GM12878 (cell line): ENCODE results near the gene PATL1. TPM values are rescaled to one million over a fixed set of nuclear protein-coding genes. Genes with fewer than 3 reads are reported as not detected.

Experiments
- ATAC-seq: fragments of 200-7000 bp; cut with Tn5 transposase; 3 replicates; pipeline ENCODE4 v1.9.1; 2020; ENCODE audit warnings: mild to moderate bottlenecking, moderate library complexity
- BruUV-seq: library from RNA; stranded (reverse); fragments of 400-500 nt; replicated peaks from 2 replicates; lab custom pipeline; 2021; lab: Mats Ljungman, UMichigan
- CTCF ChIA-PET: fragments of 300-600 bp; sonication (Branson Sonifier 250); formaldehyde crosslinking; extraction: SDS; loops from one replicate; lab custom pipeline; 2021; ENCODE audit warnings: inconsistent platforms; lab: Yijun Ruan, JAX
- POLR2A ChIA-PET: fragments of 350-600 bp; formaldehyde crosslinking; extraction: SDS; loops from one replicate; lab custom pipeline; 2021; ENCODE audit warnings: inconsistent platforms; lab: Charles Lee
- RAD21 ChIA-PET: fragments of 300-600 bp; sonication (Branson Sonifier 250); formaldehyde crosslinking; loops from one replicate; lab custom pipeline; 2023; ENCODE audit warnings: antibody characterized with exemption; ENCODE audit not compliant: unreplicated experiment; lab: Charles Lee
- SMC1A ChIA-PET: fragments of 300-600 bp; sonication (Branson Sonifier 250); formaldehyde crosslinking; loops from one replicate; lab custom pipeline; 2023; ENCODE audit not compliant: unreplicated experiment, uncharacterized antibody; lab: Charles Lee
- DNase-seq: peaks from one replicate; pipeline ENCODE4 v3.0.0-alpha.2; 2011; ENCODE audit warnings: low read depth, low spot score
- FAIRE-seq: peaks from 3 replicates; lab custom pipeline; 2011; peaks lifted over from hg19 to GRCh38; lab: Jason Lieb, UNC
- H2AFZ ChIP-seq: 2 replicates; pipeline ENCODE4 v1.6.0; 2011; ENCODE audit warnings: low read depth, low read length, control low read depth; ENCODE audit not compliant: control insufficient read depth
- H3K27ac ChIP-seq: 2 replicates; pipeline ENCODE4 v1.5.1; 2011; ENCODE audit warnings: control low read depth; ENCODE audit not compliant: control insufficient read depth, insufficient read depth
- H3K27me3 ChIP-seq, 2 experiments: replicated peaks in 1 of 2; 2 replicates each; pipeline versions ENCODE4 v1.6.0 to v1.6.1; 2011; ENCODE audit warnings: low read length in 1 of 2; ENCODE audit not compliant: control insufficient read depth in 2 of 2, insufficient read depth in 2 of 2
- H3K36me3 ChIP-seq, 2 experiments: 2 replicates each; pipeline ENCODE4 v1.5.1; 2011; ENCODE audit warnings: low read length in 1 of 2; ENCODE audit not compliant: control insufficient read depth in 2 of 2, insufficient read depth in 2 of 2
- H3K4me1 ChIP-seq: 2 replicates; pipeline ENCODE4 v1.6.1; 2011; ENCODE audit warnings: mild to moderate bottlenecking, low read length, moderate library complexity, mixed read lengths; ENCODE audit not compliant: control insufficient read depth, insufficient read depth
- H3K4me2 ChIP-seq: 2 replicates; pipeline ENCODE4 v1.6.0; 2011; ENCODE audit warnings: control low read depth; ENCODE audit not compliant: control insufficient read depth, insufficient read depth
- H3K4me3 ChIP-seq: fragments of 200-600 bp; sonication (generic); 2 replicates; pipeline ENCODE4 v1.5.1; 2016
- H3K79me2 ChIP-seq: 2 replicates; pipeline ENCODE4 v1.6.0; 2011; ENCODE audit warnings: low read length; ENCODE audit not compliant: control insufficient read depth, insufficient read depth
- H3K9ac ChIP-seq: 2 replicates; pipeline ENCODE4 v1.8.0; 2011; ENCODE audit warnings: low read length, control low read depth, mixed read lengths; ENCODE audit not compliant: control insufficient read depth, insufficient read depth
- H3K9me3 ChIP-seq: replicated peaks from 3 replicates; pipeline ENCODE4 v1.5.1; 2011; ENCODE audit warnings: mild to moderate bottlenecking, low read length; ENCODE audit not compliant: control insufficient read depth, insufficient read depth
- H4K20me1 ChIP-seq: 2 replicates; pipeline ENCODE4 v1.6.0; 2011; ENCODE audit not compliant: control insufficient read depth, insufficient read depth
- CTCF ChIP-seq, 3 experiments: IDR thresholded peaks in 2 of 3; conservative IDR thresholded peaks in 1 of 3; 2 replicates each; pipeline ENCODE4 v1.5.1; 2011; ENCODE audit warnings: low read depth in 3 of 3, low read length in 3 of 3, mild to moderate bottlenecking in 3 of 3, control low read depth in 2 of 3, moderate library complexity in 2 of 3, inconsistent platforms in 1 of 3, mixed read lengths in 1 of 3; ENCODE audit not compliant: control insufficient read depth in 2 of 3, insufficient read depth in 1 of 3; ENCODE audit errors: extremely low read depth in 1 of 3
- DPF2 ChIP-seq: fragments of 450-650 bp; IDR thresholded peaks from 2 replicates; pipeline ENCODE4 v1.6.1; 2017; ENCODE audit warnings: mild to moderate bottlenecking
- E2F4 ChIP-seq: IDR thresholded peaks from 2 replicates; pipeline ENCODE4 v1.6.1; 2012; ENCODE audit warnings: low read depth, low read length, improper control_type of control experiment
- EP300 ChIP-seq, 2 experiments: fragments of 150-350 bp in 1 of 2; IDR thresholded peaks; 2 replicates each; pipeline ENCODE4 v1.6.1; 2011 to 2012; ENCODE audit warnings: low read depth in 2 of 2, low read length in 2 of 2, borderline replicate concordance in 1 of 2, improper control_type of control experiment in 1 of 2, inconsistent platforms in 1 of 2; ENCODE audit not compliant: control insufficient read depth in 1 of 2
- ESRRA ChIP-seq: IDR thresholded peaks from 2 replicates; pipeline ENCODE4 v1.6.1; 2012; ENCODE audit warnings: mild to moderate bottlenecking, low read length, improper control_type of control experiment
- EZH2 ChIP-seq: IDR thresholded peaks from 2 replicates; pipeline ENCODE4 v1.6.1; 2012; ENCODE audit warnings: low read depth, mild to moderate bottlenecking, control low read depth, inconsistent platforms, low read length, borderline replicate concordance; ENCODE audit not compliant: control insufficient read depth
- HCFC1 ChIP-seq: fragments of 150-350 bp; IDR thresholded peaks from 2 replicates; pipeline ENCODE4 v1.6.1; 2014; ENCODE audit warnings: low read length
- HDAC6 ChIP-seq: fragments of 200-600 bp; sonication (generic); IDR thresholded peaks from one replicate; pipeline ENCODE4 v1.8.0; 2017; ENCODE audit warnings: antibody characterized with exemption; ENCODE audit not compliant: unreplicated experiment
- IRF3 ChIP-seq: fragments of 450-650 bp; IDR thresholded peaks from 2 replicates; pipeline ENCODE4 v1.6.1; 2014; ENCODE audit warnings: mild to moderate bottlenecking
- JUNB ChIP-seq: IDR thresholded peaks from 2 replicates; pipeline ENCODE4 v1.6.1; 2016; ENCODE audit warnings: antibody characterized with exemption, mild to moderate bottlenecking
- NR2C2 ChIP-seq: IDR thresholded peaks from 2 replicates; pipeline ENCODE4 v1.6.1; 2011; ENCODE audit warnings: borderline replicate concordance, low read depth; ENCODE audit not compliant: control insufficient read depth, insufficient read length
- NR2F1 ChIP-seq: fragments of 450-650 bp; conservative IDR thresholded peaks from 2 replicates; pipeline ENCODE4 v1.6.1; 2017; ENCODE audit warnings: mild to moderate bottlenecking
- NRF1 ChIP-seq: conservative IDR thresholded peaks from 2 replicates; pipeline ENCODE4 v1.6.1; 2011; ENCODE audit warnings: mild to moderate bottlenecking, low read depth, low read length, improper control_type of control experiment
- SMAD1 ChIP-seq: fragments of 450-650 bp; IDR thresholded peaks from 2 replicates; pipeline ENCODE4 v1.6.1; 2018; ENCODE audit warnings: mild to moderate bottlenecking, low read depth; ENCODE audit not compliant: partially characterized antibody
- SP1 ChIP-seq: IDR thresholded peaks from one replicate; pipeline ENCODE4 v1.6.1; 2011; ENCODE audit warnings: low read depth, low read length
- TBL1XR1 ChIP-seq: IDR thresholded peaks from 2 replicates; pipeline ENCODE4 v1.6.1; 2012; ENCODE audit warnings: low read depth, low read length, improper control_type of control experiment
- TCF3 ChIP-seq: IDR thresholded peaks from 2 replicates; pipeline ENCODE4 v1.6.1; 2012; ENCODE audit warnings: low read depth, mild to moderate bottlenecking, low read length, borderline replicate concordance; ENCODE audit not compliant: insufficient read depth
- WGBS: methylation state at CpG from one replicate; pipeline ENCODE4 v1.1.6; 2016; ENCODE audit warnings: low lambda C conversion rate; ENCODE audit not compliant: insufficient replicate concordance, insufficient coverage; ENCODE audit errors: missing lambda C conversion rate; 5-methylcytosine and 5-hydroxymethylcytosine counted together
- in situ Hi-C: fragments of 300-500 bp; cut with MboI; formaldehyde crosslinking; loops from 9 replicates; pipeline ENCODE4 v1.14.3; 2018; ENCODE audit warnings: mixed read lengths
- intact Hi-C: fragments of 100-400 bp; cut with micrococcal nuclease; formaldehyde crosslinking; loops from one replicate; pipeline ENCODE4 v1.14.2; 2022; ENCODE audit not compliant: unreplicated experiment
- polyA plus RNA-seq, 11 experiments: library from polyadenylated mRNA; depleted of rRNA in 4 of 11; unstranded in 6 of 11; stranded (reverse) in 5 of 11; fragments of >200 nt; fragmentation: Nextera tagmentation in 4 of 11; fragmentation: Illumina TruSeq in 1 of 11; extraction: Ambion mirVana in 4 of 11; extraction: Trizol in 1 of 11; gene quantifications; 1 replicate in 1 of 11; 2 replicates in 10 of 11; pipeline versions ENCODE4 v1.2.1 to v1.2.3, GENCODE V29; 2011 to 2016; ENCODE audit warnings: inconsistent platforms in 2 of 11, missing spikeins in 2 of 11, low read depth in 1 of 11
- total RNA-seq, 4 experiments: library from RNA; depleted of rRNA in 3 of 4; stranded (reverse); fragments of >200 nt in 3 of 4; fragmentation: Illumina TruSeq in 1 of 4; extraction: Trizol in 1 of 4; gene quantifications; 2 replicates each; pipeline versions ENCODE4 v1.2.1 to v1.2.3, GENCODE V29; 2013 to 2021

The PATL1 gene
- total and polyA plus RNA-seq, 10 of the 15 experiments (the other 5 are each of a cell fraction or from before 2014, with no cell fraction given) = 5.3 to 62.0 (median 14.9) TPM

GRCh38 chr11:59659981-59660380, 8.9 kb downstream of the PATL1 start (continued):
- TF ChIP-seq CTCF (IDR thresholded peaks at IDR 0.05 in 2 of 3, conservative IDR thresholded peaks at IDR 0.05 in 1 of 3; ENCODE audit: control insufficient read depth in 2 of 3, extremely low read depth in 1 of 3, insufficient read depth in 1 of 3, low read depth in 3 of 3, low read length in 3 of 3) (no peak), TCF3 (no peak), NR2C2 (no peak), E2F4 (no peak), IRF3 (no peak)

- H3K79me2 ChIP-seq = peaks cover 18% of the 10 kb centered on the region
- no peak overlapping the region for H3K27ac ChIP-seq
- CTCF ChIA-PET = interaction anchor here (1.2 kb wide), 1 partner anchor 8 kb away, joined by 3 read pairs; no protein-coding TSS in a partner anchor
- no peaks in the 10 kb centered on the region for H3K27me3 ChIP-seq
- H3K9ac ChIP-seq = no peak overlapping the region
- FAIRE-seq (no peak), ATAC-seq (no peak), DNase-seq (no peak)
- H3K4me3 ChIP-seq = no peak overlapping the region
- WGBS = 73% methylated on average over 5 of the region's 5 CpGs
- H3K9me3 ChIP-seq = no peaks in the 10 kb centered on the region
- H4K20me1 ChIP-seq = no peaks in the 10 kb centered on the region
- H3K4me2 ChIP-seq = no peak overlapping the region
- in situ Hi-C loops = loop anchor here (25.0 kb wide), 1 partner anchor 1071 kb away; the partner anchor contains the start of genes LPXN and ZFP91
- H3K4me1 ChIP-seq = no peaks in the 10 kb centered on the region
- H2AFZ ChIP-seq = no peak overlapping the region
- peaks cover 6 to 36% of the 10 kb centered on the region in 2 experiments for H3K36me3 ChIP-seq
- no TSS peak for BruUV-seq
- POLR2A ChIA-PET = no interaction called here
- RAD21 ChIA-PET = no interaction called here
- SMC1A ChIA-PET = no interaction called here
- intact Hi-C loops = no loop called here
- no peak for TF ChIP-seq EZH2
- no peak for TF ChIP-seq EP300 (IDR thresholded peaks at IDR 0.05; ENCODE audit: borderline replicate concordance in 1 of 2, control insufficient read depth in 1 of 2, low read depth in 2 of 2, low read length in 2 of 2)
- TF ChIP-seq SMAD1 = no peak
- TF ChIP-seq NR2F1 = no peak
- no peak for TF ChIP-seq HDAC6
- TF ChIP-seq SP1 = no peak
- no peak for TF ChIP-seq ESRRA
- no peak for TF ChIP-seq CTCF (IDR thresholded peaks at IDR 0.05 in 2 of 3, conservative IDR thresholded peaks at IDR 0.05 in 1 of 3; ENCODE audit: control insufficient read depth in 2 of 3, extremely low read depth in 1 of 3, insufficient read depth in 1 of 3, low read depth in 3 of 3, low read length in 3 of 3)
- TF ChIP-seq JUNB = no peak
- no peak for TF ChIP-seq NRF1
- TF ChIP-seq HCFC1 = no peak
- TF ChIP-seq DPF2 = no peak
- no peak for TF ChIP-seq TBL1XR1
Observed at GRCh38 chr11:59658036-59658435, 10.8 kb downstream of the PATL1 start.
